AG10803 (cell line): ENCODE measurements around the gene PDIK1L.

Experiments used
- DNase-seq: peaks from one replicate; pipeline ENCODE4 v3.0.0; 2010; ENCODE audit warnings: low read depth
- H3K4me3 ChIP-seq: 2 replicates; pipeline ENCODE4 v1.5.1; 2011; ENCODE audit warnings: mild to moderate bottlenecking, low read length, control low read depth
- CTCF ChIP-seq: conservative IDR thresholded peaks from 2 replicates; pipeline ENCODE4 v1.5.1; 2011; ENCODE audit warnings: mild to moderate bottlenecking, low read length, control low read depth, inconsistent platforms

The PDIK1L gene

GRCh38 chr1:26070296-26070962 lies 41.2 kb upstream of the PDIK1L start:
- DNase-seq, result no peak
- no peak for TF ChIP-seq CTCF
- no peak overlapping the region for H3K4me3 ChIP-seq

- no peak for DNase-seq
- TF ChIP-seq CTCF, result no peak
- no peak overlapping the region for H3K4me3 ChIP-seq
Measured at GRCh38 chr1:26070963-26071342, 40.7 kb upstream of the PDIK1L start.

- TF ChIP-seq CTCF, result no peak
Measured at GRCh38 chr1:26072305-26072704, 39.3 kb upstream of the PDIK1L start.

GRCh38 chr1:26075421-26076144 lies 36.0 kb upstream of the PDIK1L start:
- TF ChIP-seq CTCF, result no peak
- DNase-seq, result no peak
- H3K4me3 ChIP-seq, result no peak overlapping the region

More at GRCh38 chr1:26072305-26072704, 39.3 kb upstream of the PDIK1L start:
- H3K4me3 ChIP-seq, result no peak overlapping the region
- DNase-seq, result no peak

GRCh38 chr1:26077524-26077923 lies 34.1 kb upstream of the PDIK1L start:
- DNase-seq, result no peak
- H3K4me3 ChIP-seq, result no peak overlapping the region
- no peak for TF ChIP-seq CTCF

GRCh38 chr1:26078286-26079177 lies 33.1 kb upstream of the PDIK1L start:
- no peak for DNase-seq
- TF ChIP-seq CTCF, result no peak
- H3K4me3 ChIP-seq, result no peak overlapping the region
